HepG2 (cell line): ENCODE results near the gene NME7.

Source experiments
- ELF1 ChIP-seq: sonication (generic); formaldehyde crosslinking; IDR thresholded peaks from 2 replicates; pipeline ENCODE4 v1.4.0; 2020; ENCODE audit warnings: missing genetic modification reagents
- RAD21 ChIP-seq: fragments of 450-650 bp; formaldehyde crosslinking; IDR thresholded peaks from 2 replicates; pipeline ENCODE4 v1.5.0; 2020; ENCODE audit warnings: mild to moderate bottlenecking

DNA sequence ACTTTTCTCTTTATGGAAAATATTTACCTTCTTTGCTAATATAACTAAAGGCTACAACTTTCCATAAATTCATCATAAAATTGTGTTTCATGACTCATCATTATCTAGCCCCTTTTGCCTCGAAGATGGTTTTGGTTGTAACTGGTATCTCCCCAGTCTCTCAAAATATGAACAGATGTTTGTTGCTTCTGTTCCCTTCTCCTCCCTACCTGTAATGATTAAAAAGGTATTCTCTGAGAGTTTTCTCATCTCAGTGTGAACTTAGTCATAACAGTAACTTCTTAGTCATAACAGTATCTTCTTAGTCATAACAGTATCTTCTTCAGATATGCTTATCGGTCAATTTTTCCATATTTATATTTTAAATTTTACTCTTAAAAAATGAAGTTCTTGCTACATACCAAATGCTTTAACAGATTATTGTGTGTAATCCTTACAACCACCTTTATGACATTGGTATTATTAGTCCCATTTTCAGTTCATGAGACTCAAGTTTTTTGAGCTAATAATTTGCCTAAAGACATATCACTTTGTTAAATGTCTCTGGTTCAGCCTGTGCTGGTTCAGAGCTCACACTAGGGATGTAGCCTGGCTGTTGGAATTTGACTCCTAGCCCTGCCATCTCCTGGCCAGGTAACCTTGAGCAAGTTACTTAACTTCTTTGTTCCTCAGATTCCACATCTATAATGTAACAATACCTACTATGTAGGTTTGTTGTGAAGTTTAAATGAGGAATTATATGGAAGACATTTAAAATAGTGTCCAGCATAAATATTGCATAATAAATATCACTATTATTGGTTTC is 228.5 kb downstream of the NME7 start:
- no peak for TF ChIP-seq ELF1
- no peak for TF ChIP-seq RAD21
